Vagina (tissue), 2 donors: Measurements from ENCODE around the gene TMEM151B. TPM values are rescaled to one million over a fixed set of nuclear protein-coding genes. Genes with fewer than 3 reads are reported as not detected.

Source experiments
- DNase-seq, 2 donors: peaks; one replicate each; pipeline ENCODE4 v3.0.0-alpha.2; 2017; ENCODE audit errors: extremely low spot score in 2 of 2
- H3K27ac ChIP-seq: fragments of 200-600 bp; sonication (generic); one replicate; pipeline ENCODE4 v1.5.1; 2019
- H3K27me3 ChIP-seq: fragments of 200-600 bp; sonication (generic); one replicate; pipeline ENCODE4 v1.5.1; 2019
- H3K36me3 ChIP-seq, 2 donors: fragments of 200-600 bp; sonication (generic); one replicate each; pipeline ENCODE4 v1.5.1; 2017 to 2019
- H3K4me1 ChIP-seq: fragments of 200-600 bp; sonication (generic); one replicate; pipeline ENCODE4 v1.5.1; 2019
- H3K4me3 ChIP-seq, 2 donors: fragments of 200-600 bp; sonication (generic); 1 replicate in 1 of 2; 2 replicates in 1 of 2; pipeline ENCODE4 v1.5.1; 2016 to 2019
- H3K9me3 ChIP-seq: fragments of 200-600 bp; sonication (generic); one replicate; pipeline ENCODE4 v1.5.1; 2019
- POLR2A ChIP-seq, 2 donors: fragments of 450-650 bp; IDR thresholded peaks; one replicate each; pipeline ENCODE4 v1.6.1; 2017; ENCODE audit warnings: antibody characterized with exemption in 2 of 2, mild to moderate bottlenecking in 2 of 2, moderate library complexity in 2 of 2
- POLR2AphosphoS5 ChIP-seq, 2 donors: sonication (generic); formaldehyde crosslinking; IDR thresholded peaks; one replicate each; pipeline ENCODE4 v1.9.0; 2017; ENCODE audit warnings: antibody characterized with exemption in 2 of 2, mild to moderate bottlenecking in 2 of 2, low read depth in 1 of 2; ENCODE audit not compliant: insufficient read depth in 1 of 2
- intact Hi-C: fragments of 100-400 bp; cut with DNase I; formaldehyde crosslinking; loops from one replicate; pipeline ENCODE4 v1.15.1; 2023
- total RNA-seq: library from RNA; depleted of rRNA; stranded (reverse); fragments of >200 nt; gene quantifications from one replicate; pipeline ENCODE4 v1.2.3, GENCODE V29; 2016
- TF ChIP-seq, protein P1 (sequence below), 3 experiments: fragments of 450-650 bp in 2 of 3; fragments of 200-600 bp in 1 of 3; sonication (generic) in 1 of 3; IDR thresholded peaks; one replicate each; pipeline ENCODE4 v1.5.1; 2017 to 2019; ENCODE audit warnings: antibody characterized with exemption in 3 of 3, mild to moderate bottlenecking in 2 of 3, moderate library complexity in 2 of 3

The TMEM151B gene
- total RNA-seq, 1 donor from 2014 or later, result 0.49 TPM

DNA sequence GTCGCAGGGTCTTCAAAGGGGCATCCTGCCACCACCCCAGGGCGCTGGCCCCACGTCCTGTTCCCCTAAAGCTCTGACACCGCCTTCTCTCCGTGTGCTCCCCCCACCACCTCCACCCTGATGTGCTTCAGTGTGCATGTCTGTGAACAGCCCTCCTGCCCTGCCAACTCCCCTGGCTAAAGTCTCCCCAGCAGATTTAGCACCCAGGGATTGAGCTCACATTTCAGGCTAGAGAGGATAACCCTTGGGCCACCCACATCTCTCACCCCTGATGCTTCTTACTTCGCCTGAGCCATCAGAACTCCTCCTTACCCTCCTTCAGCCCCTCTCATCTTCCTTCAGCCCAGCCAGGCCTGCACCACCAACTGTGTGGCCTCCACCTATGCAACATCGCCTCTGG lies 7.5 kb downstream of the TMEM151B start:
- Histone ChIP-seq H3K27ac (no peak overlapping the region), H3K4me1 (peaks cover 10% of the 10 kb centered on the region), H3K4me3 (no peak overlapping the region), H3K9me3 (no peaks in the 10 kb centered on the region), H3K36me3 (no peaks in the 10 kb centered on the region), H3K27me3 (peaks cover 4% of the 10 kb centered on the region)
- no peak for DNase-seq
- TF ChIP-seq POLR2A (IDR thresholded peaks at IDR 0.05), result no peak
- TF ChIP-seq, protein P1, sequence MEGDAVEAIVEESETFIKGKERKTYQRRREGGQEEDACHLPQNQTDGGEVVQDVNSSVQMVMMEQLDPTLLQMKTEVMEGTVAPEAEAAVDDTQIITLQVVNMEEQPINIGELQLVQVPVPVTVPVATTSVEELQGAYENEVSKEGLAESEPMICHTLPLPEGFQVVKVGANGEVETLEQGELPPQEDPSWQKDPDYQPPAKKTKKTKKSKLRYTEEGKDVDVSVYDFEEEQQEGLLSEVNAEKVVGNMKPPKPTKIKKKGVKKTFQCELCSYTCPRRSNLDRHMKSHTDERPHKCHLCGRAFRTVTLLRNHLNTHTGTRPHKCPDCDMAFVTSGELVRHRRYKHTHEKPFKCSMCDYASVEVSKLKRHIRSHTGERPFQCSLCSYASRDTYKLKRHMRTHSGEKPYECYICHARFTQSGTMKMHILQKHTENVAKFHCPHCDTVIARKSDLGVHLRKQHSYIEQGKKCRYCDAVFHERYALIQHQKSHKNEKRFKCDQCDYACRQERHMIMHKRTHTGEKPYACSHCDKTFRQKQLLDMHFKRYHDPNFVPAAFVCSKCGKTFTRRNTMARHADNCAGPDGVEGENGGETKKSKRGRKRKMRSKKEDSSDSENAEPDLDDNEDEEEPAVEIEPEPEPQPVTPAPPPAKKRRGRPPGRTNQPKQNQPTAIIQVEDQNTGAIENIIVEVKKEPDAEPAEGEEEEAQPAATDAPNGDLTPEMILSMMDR (IDR thresholded peaks at IDR 0.05), result no peak
- intact Hi-C loops, result no loop called here

DNA sequence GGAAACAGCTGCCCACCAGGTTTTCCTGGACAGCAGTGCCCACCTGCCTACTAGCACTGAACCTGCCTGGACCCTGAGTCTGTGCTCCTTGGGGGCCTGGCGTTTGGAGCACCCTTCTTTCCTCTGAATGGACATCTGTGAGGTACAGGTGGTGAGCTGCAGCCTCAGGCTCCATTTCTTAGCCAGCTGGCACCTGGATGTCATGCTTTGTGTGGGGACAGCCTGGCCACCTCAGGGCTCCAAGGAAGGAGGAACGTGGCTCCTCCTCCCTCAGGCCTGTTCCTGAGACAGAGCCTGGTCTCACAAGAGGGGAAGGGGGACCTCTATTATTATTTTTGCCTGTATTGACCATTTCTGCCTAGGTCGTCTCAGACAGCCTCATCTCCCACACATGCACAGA lies 8.1 kb downstream of the TMEM151B start:
- TF ChIP-seq, protein P1 (IDR thresholded peaks at IDR 0.05), result no peak
- TF ChIP-seq POLR2AphosphoS5 (IDR thresholded peaks at IDR 0.05; ENCODE audit: insufficient read depth in 1 of 2, low read depth in 1 of 2), result no peak
- no peak for TF ChIP-seq POLR2A (IDR thresholded peaks at IDR 0.05)
- Histone ChIP-seq H3K27me3 (peaks cover under 1% of the 10 kb centered on the region), H3K9me3 (no peaks in the 10 kb centered on the region), H3K27ac (no peak overlapping the region), H3K36me3 (no peaks in the 10 kb centered on the region), H3K4me1 (peaks cover 10% of the 10 kb centered on the region), H3K4me3 (no peak overlapping the region)
- no peak for DNase-seq
- intact Hi-C loops, result no loop called here

GRCh38 chr6:44278774-44279697 lies 8.8 kb downstream of the TMEM151B start:
- H3K27me3 ChIP-seq, result no peaks in the 10 kb centered on the region
- intact Hi-C loops, result no loop called here
- TF ChIP-seq POLR2A (IDR thresholded peaks at IDR 0.05), result no peak
- TF ChIP-seq, protein P1 (IDR thresholded peaks at IDR 0.05), result no peak
- TF ChIP-seq POLR2AphosphoS5 (IDR thresholded peaks at IDR 0.05; ENCODE audit: insufficient read depth in 1 of 2, low read depth in 1 of 2), result no peak

GRCh38 chr6:44284121-44284520 lies 13.9 kb downstream of the TMEM151B start:
- no peaks in the 10 kb centered on the region for H3K4me1 ChIP-seq
- no peaks in the 10 kb centered on the region for H3K36me3 ChIP-seq
- no peaks in the 10 kb centered on the region for H3K9me3 ChIP-seq
- no peak overlapping the region for H3K27ac ChIP-seq
- TF ChIP-seq, protein P1 (IDR thresholded peaks at IDR 0.05), result no peak
- TF ChIP-seq POLR2A (IDR thresholded peaks at IDR 0.05), result no peak
- no peak for TF ChIP-seq POLR2AphosphoS5 (IDR thresholded peaks at IDR 0.05; ENCODE audit: insufficient read depth in 1 of 2, low read depth in 1 of 2)
- no peaks in the 10 kb centered on the region for H3K27me3 ChIP-seq
- no peak overlapping the region for H3K4me3 ChIP-seq
- intact Hi-C loops, result no loop called here
- no peak for DNase-seq

More at GRCh38 chr6:44278774-44279697, 8.8 kb downstream of the TMEM151B start:
- no peak overlapping the region for H3K27ac ChIP-seq
- H3K36me3 ChIP-seq, result no peaks in the 10 kb centered on the region
- DNase-seq, result no peak
- peaks cover 10% of the 10 kb centered on the region for H3K4me1 ChIP-seq
- no peaks in the 10 kb centered on the region for H3K9me3 ChIP-seq
- no peak overlapping the region for H3K4me3 ChIP-seq

DNA sequence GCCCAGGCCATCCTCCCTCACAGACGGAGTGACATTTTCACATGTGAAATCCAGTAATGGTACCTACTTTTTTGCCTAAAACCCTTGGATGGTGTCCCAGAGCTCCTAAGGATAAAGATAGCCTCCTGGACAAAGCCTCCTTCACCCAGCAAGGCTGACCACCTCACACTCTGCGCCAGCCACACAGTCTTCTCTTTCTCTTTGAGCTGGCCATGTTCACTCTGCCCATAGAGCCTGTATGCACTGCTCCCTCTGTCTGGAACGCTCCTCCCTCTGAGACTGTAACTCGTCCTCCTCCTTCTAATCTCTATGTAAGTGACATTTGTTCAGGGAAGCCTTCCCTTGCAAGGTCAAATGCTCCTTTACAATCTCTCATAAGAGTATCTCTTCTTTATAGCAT lies 14.6 kb downstream of the TMEM151B start:
- H3K4me1 ChIP-seq, result no peaks in the 10 kb centered on the region
- H3K27me3 ChIP-seq, result no peaks in the 10 kb centered on the region
- no peak overlapping the region for H3K4me3 ChIP-seq
- no peaks in the 10 kb centered on the region for H3K9me3 ChIP-seq
- no peaks in the 10 kb centered on the region for H3K36me3 ChIP-seq
- intact Hi-C loops, result no loop called here
- no peak overlapping the region for H3K27ac ChIP-seq
- no peak for DNase-seq
- TF ChIP-seq, protein P1 (IDR thresholded peaks at IDR 0.05), result no peak
- TF ChIP-seq POLR2AphosphoS5 (IDR thresholded peaks at IDR 0.05; ENCODE audit: insufficient read depth in 1 of 2, low read depth in 1 of 2) (no peak), POLR2A (IDR thresholded peaks at IDR 0.05) (no peak)
